KOPT-K1 (cell line): ENCODE results near the gene ERBB4.

Experiments
- H3K27ac ChIP-seq: fragments of 200-600 bp; sonication (generic); 2 replicates; pipeline ENCODE4 v1.5.1; 2016; ENCODE audit warnings: antibody characterized with exemption, mild to moderate bottlenecking, low read depth, low read length; ENCODE audit not compliant: poor library complexity, severe bottlenecking
- H3K36me3 ChIP-seq: fragments of 200-600 bp; sonication (generic); 2 replicates; pipeline ENCODE4 v1.5.1; 2017; ENCODE audit warnings: antibody characterized with exemption, mild to moderate bottlenecking, low read length, moderate library complexity; ENCODE audit not compliant: insufficient read depth
- H3K9me3 ChIP-seq: fragments of 200-600 bp; sonication (generic); 2 replicates; pipeline ENCODE4 v1.5.1; 2017; ENCODE audit warnings: antibody characterized with exemption, low read length, mild to moderate bottlenecking; ENCODE audit not compliant: insufficient read depth, poor library complexity, severe bottlenecking

Gene ERBB4

DNA sequence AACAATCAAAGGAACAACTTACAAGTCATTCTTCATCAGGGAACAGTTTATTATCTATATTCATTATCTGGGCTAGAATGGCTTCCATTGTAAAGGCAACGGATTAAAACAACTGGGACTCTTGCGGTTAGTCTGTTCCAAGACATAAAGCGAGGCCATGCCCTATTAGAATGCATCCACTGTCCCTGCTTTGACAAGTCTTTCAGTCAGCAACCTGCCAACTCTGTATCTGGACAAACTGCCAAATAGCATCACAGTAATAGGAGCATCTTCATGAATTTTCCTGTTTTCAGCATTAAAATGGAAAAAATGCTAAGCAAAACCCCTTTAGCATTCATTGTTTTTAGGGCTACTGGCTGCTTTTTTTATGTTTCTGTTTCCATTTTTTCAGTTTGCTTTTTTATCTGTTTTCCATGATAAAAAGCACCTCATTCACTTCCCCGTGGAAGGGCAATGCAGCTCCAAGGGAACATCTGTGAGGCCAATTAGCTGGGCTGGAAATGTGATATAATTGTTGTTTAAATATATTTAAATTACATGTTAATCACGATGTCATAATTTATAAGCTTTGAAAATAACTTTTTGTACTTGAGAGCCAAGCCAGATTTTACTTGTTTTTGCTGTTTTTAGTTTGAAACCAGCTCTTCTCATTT is 1147.9 kb downstream of the ERBB4 start:
- Histone ChIP-seq H3K27ac (no peak overlapping the region), H3K9me3 (no peaks in the 10 kb centered on the region), H3K36me3 (no peaks in the 10 kb centered on the region)

DNA sequence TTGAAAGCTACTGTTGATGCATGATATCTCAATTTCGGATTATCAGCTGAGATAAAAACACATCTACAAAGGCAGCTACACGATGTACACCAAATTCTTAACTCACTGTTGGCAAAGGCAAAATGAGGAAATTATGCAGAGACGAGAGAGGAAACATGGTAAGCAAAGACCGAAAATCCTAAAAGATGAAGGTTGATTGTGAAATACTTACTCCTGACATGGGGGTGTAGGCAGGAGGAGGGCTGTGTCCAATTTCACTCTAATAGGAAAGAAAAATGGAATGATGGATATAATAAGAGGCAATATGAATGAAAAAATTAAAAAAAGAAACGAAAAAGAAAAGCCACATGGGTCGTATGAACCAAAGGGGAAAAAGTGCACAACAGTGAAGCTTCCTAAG is 1150.9 kb downstream of the ERBB4 start:
- no peak overlapping the region for H3K27ac ChIP-seq
- no peaks in the 10 kb centered on the region for H3K36me3 ChIP-seq
- no peaks in the 10 kb centered on the region for H3K9me3 ChIP-seq

DNA sequence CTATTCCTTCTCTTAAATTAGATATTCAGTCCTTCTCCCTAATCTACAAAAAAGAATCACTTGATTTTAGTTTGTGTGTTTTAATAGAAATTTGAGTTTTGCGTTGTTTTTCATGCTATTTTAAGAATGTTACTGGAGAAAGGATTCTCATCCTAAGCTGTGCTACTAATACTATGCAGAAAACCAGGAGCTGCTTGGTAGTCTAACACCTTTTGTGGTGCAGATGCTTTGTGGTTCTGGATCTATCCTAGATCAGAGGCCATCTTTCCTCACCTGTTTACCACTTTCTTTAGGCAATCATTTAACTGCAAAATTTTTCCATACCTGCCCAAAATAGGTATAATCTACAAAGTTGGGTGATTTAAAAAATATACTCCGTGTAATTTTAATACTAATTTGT is 1158.6 kb downstream of the ERBB4 start:
- Histone ChIP-seq H3K27ac (no peak overlapping the region), H3K36me3 (no peaks in the 10 kb centered on the region), H3K9me3 (no peaks in the 10 kb centered on the region)

DNA sequence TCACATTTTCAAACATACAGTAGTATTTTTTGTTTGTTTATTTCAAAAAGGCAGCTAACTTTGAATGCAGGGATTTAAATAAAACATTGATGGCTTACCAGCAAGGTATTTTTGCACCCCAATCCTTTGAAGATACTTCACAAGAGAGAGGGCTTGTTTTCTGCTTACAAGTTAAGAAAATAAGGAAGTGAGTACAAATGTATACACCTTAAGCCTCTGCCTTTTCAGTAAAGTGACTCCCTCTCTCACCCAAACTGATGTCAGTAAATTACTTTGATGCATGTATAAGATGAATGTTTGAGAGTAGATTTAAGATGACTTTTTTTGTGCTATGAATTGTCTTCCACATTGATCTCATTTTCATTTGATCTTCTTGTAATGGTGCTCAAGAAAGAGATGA is 1162.2 kb downstream of the ERBB4 start:
- H3K27ac ChIP-seq: no peak overlapping the region
- H3K9me3 ChIP-seq: no peaks in the 10 kb centered on the region

DNA sequence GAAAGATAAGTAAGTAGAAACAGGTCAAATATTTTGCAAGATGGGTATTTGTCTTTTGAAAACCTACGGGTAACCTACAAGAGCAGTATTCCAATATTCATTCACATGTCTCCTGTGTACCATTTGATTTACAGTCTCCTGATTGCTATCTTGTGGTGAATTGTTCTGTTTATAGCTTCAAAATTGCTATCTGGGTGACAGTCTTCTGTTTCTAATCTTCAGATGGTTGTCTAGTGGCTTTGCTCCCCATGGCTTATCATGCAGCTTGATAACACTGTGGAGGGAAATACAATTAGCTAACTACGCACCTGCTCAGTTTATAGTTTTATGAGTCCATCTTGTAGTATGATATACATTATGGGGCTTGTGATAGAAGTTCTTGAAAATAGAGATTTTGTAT is 1165.4 kb downstream of the ERBB4 start:
- Histone ChIP-seq H3K27ac (no peak overlapping the region), H3K36me3 (no peaks in the 10 kb centered on the region), H3K9me3 (no peaks in the 10 kb centered on the region)

More for the DNA sequence above, 1162.2 kb downstream of the ERBB4 start:
- no peaks in the 10 kb centered on the region for H3K36me3 ChIP-seq

DNA sequence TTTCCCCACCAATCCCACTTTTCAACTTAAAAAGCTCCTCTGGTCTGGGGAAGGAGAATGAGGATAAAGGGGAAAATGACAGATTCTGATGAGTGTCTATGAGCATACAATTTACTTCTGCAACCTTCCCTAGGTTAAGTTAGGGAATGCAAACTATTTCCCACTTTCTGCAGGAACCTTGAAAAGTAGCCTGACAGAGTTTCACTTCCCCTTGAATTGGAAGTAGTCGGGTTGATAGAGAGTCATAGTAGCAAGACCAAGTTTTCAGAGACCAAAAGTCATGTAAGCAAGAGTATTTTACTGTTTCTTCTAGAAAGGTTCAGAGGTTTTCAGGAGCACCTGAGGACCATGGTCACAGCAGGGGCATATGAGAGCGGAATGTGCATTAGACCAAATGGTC is 1167.1 kb downstream of the ERBB4 start:
- Histone ChIP-seq H3K36me3 (no peaks in the 10 kb centered on the region), H3K27ac (no peak overlapping the region), H3K9me3 (no peaks in the 10 kb centered on the region)

DNA sequence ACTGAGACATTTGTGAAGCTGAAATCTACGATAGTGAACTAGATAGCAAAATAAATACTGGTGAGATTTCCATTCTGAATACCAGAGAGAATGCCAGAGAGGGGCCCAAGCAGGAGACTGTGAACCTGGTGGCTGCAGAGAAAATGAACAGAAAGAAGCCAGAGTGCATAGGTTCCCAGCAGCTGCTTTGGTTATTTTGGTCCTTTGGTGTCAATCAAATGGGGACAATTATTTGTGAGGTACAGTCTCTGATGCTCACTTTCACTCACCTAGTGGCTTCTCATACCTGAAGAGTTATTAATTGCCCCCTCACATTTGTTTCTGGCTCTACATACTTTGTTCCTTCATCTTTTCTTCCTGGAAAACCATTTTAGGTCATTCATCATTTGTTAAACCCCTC is 1170.1 kb downstream of the ERBB4 start:
- Histone ChIP-seq H3K9me3 (no peaks in the 10 kb centered on the region), H3K27ac (no peak overlapping the region)

DNA sequence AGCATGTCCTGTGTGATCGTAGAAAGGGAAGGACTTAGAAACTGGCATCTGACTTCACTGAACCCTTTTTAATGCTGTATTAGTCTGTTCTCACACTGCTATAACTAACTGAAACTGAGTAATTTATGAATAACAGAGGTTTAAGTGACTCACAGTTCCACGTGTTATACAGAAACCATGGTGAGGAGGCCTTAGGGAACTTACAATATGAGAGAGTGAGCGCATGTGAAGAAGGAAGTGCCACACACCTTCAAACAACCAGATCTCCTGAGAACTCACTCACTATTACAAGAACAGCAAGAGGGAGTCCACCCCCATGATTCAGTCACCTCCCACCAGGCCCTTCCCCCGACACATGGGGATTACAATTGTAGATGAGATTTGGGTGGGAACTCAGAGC is 1170.9 kb downstream of the ERBB4 start:
- H3K36me3 ChIP-seq: no peaks in the 10 kb centered on the region
- no peaks in the 10 kb centered on the region for H3K9me3 ChIP-seq
- H3K27ac ChIP-seq: no peak overlapping the region

More for the DNA sequence above, 1170.1 kb downstream of the ERBB4 start:
- no peaks in the 10 kb centered on the region for H3K36me3 ChIP-seq

DNA sequence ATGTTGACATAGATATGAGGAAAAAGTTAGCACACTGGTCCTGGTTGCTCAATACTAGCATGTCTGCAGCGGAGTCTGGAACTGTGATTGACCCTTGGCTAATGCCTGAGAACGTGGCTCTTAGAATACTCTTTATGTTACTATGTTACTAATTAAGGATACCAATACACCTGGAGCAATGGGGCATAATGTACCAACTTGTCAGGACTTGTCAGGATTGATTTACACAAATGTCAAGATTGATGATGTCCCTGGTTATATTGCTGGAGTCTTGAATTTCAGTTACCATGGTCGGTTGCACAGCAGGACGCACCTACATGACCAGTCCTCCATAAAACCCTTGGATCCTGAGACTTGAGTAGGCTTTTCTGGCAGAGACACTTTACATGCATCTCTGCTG is 1171.3 kb downstream of the ERBB4 start:
- H3K27ac ChIP-seq: no peak overlapping the region
- H3K9me3 ChIP-seq: no peaks in the 10 kb centered on the region
- no peaks in the 10 kb centered on the region for H3K36me3 ChIP-seq

DNA sequence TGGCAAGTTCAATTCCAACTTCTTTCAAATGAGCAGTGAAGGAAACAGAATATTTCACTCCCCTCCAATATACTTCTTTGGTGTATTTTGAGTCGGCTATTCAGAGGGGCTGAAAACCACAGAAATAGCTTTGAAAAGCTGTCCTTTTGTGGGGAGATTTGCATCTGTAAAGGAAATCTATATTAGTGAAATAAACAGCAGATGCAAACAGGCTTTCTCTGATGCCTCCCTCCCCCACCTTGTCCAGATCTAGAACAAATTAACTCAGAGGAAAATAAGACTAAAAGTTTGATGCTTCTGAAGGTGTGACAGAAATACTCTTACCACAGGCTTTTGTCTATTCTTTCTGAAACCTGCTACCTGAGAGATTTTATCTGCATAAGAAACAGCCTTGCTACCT is 1173.7 kb downstream of the ERBB4 start:
- H3K27ac ChIP-seq: no peak overlapping the region
- no peaks in the 10 kb centered on the region for H3K9me3 ChIP-seq
- no peaks in the 10 kb centered on the region for H3K36me3 ChIP-seq

DNA sequence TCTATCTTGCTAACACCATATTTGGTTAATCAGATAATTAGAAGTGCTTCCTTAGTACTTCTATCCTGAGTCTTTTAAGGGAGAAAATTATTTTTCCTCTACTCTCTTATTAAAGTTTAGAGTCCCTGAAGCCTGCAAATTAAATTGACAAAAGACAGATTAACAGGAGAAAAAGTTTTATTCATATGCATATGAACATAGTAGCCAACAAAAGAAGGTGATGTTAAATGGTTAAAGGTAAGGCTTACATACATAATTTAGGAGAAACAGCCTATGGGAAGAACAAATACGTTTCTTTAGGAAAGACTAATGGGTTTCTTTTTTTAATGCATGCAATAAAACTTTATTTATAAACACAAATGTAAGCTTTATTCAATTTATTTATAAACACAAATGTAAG is 1177.2 kb downstream of the ERBB4 start:
- H3K27ac ChIP-seq: no peak overlapping the region
- no peaks in the 10 kb centered on the region for H3K36me3 ChIP-seq
- no peaks in the 10 kb centered on the region for H3K9me3 ChIP-seq

DNA sequence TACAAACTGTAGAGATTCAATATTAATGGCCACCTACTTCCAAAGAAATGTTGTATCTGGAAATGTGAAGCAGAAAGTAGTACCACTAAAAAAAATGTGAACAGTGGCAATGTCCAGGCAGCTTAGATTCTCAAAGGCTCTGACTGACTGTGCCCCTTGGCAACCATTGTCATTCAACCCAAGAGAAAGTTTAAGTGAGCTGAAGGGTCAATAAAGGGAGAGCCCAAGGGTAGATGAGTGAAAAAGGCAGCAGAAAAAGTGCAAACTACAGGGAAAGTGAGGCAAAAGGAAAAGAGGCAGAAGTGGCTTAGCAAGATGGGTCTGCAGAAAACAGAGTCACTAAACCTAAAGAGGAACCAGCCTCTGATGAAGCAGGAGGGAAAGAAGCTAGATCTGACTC is 1179.3 kb downstream of the ERBB4 start:
- no peak overlapping the region for H3K27ac ChIP-seq
- no peaks in the 10 kb centered on the region for H3K36me3 ChIP-seq
- no peaks in the 10 kb centered on the region for H3K9me3 ChIP-seq

DNA sequence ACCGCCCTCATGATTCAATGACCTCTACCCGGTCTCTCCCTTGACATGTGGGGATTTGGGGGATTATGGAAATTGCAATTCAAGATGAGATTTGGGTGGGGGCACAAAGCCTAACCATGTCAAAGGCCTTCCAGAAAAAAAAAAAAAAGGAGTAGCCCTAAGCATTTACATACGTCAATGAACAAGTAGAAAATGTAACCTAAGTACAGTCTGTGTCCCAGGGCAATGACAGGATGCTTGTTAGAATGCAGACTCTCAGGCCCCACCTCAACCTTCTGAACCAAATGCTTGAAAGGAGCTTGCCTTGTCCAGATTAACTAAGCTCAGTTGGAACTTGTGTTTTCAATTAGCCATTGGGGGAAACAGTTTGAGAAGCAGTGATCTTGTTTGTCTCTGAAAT is 1180.1 kb downstream of the ERBB4 start:
- no peak overlapping the region for H3K27ac ChIP-seq
- H3K36me3 ChIP-seq: no peaks in the 10 kb centered on the region
- no peaks in the 10 kb centered on the region for H3K9me3 ChIP-seq

DNA sequence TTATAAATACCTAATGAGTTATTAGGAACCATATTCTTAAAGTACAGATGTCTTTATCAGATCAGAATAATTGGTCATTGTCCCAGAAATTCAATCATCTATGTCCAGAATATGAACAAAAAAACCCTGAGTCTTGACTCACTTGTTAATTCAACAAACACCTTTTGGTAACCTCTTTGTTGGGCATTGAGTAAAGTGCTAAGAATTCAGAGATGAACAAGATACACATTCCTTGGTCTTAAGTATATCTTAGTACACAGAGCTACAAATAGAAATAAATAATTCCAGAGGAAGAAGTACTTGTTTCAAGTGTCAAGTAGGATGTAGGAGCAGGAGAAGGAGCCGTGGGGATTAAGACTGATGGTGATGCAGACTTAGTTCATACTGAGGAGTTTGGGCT is 1184.1 kb downstream of the ERBB4 start:
- Histone ChIP-seq H3K27ac (no peak overlapping the region), H3K36me3 (no peaks in the 10 kb centered on the region), H3K9me3 (no peaks in the 10 kb centered on the region)

DNA sequence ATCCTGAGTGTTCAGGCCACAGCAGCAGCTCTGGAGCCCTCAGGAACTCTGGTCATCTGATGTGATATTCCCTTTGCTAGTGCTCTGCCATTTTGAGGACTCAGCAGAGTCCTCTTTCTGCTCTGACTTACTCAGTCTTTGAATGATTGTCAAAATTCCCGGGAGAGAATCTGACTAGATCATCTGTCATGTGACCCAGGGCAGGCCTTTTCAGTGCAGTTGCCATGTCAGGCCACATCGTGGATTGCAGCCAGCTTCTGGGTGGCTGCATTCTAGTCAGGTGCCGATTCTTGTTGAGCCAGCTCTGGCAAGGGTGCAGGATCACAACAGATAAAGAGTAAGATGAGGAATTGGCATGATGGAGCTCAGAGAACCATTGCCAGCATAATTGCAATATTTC is 1186.6 kb downstream of the ERBB4 start:
- Histone ChIP-seq H3K36me3 (no peaks in the 10 kb centered on the region), H3K27ac (no peak overlapping the region), H3K9me3 (no peaks in the 10 kb centered on the region)

DNA sequence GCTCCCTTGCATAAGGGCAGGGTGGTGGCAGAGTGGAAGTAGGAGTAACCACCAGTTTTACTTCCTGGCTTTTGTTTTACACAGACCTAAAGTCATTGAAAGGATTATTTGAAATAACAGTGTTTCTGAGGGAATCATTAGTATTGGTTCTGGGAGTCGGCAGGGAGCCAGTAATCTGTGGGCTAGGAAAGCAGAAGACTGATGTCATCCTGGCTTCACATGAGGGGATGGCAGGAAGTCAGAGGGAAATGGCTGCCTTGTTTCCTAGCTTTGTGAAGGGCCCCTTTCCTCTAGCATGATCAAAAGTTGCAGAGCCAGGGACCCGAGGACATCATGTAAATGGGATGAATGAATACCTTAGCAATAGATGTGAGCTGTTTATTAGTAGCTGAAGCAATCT is 1189.6 kb downstream of the ERBB4 start:
- no peaks in the 10 kb centered on the region for H3K9me3 ChIP-seq
- H3K36me3 ChIP-seq: no peaks in the 10 kb centered on the region
- H3K27ac ChIP-seq: no peak overlapping the region
